DND-41 (cell line): Measurements from ENCODE around the gene TMOD2.
"Not testable (repeated sequence)": the region's sequence is repeated elsewhere in the genome, so short reads cannot be mapped to it uniquely, and the experiment has no call there.

Experiments
- EZH2 ChIP-seq: IDR thresholded peaks from 3 replicates; pipeline ENCODE4 v1.6.1; 2012; ENCODE audit warnings: borderline replicate concordance, low read depth, mild to moderate bottlenecking, moderate library complexity, low read length, inconsistent platforms; ENCODE audit not compliant: severe bottlenecking
- TF ChIP-seq, protein P1 (sequence below): IDR thresholded peaks from 2 replicates; pipeline ENCODE4 v1.5.1; 2012; ENCODE audit warnings: borderline replicate concordance, low read length, moderate library complexity, mild to moderate bottlenecking; ENCODE audit not compliant: poor library complexity, severe bottlenecking; ENCODE audit errors: extremely low read depth

DNA sequence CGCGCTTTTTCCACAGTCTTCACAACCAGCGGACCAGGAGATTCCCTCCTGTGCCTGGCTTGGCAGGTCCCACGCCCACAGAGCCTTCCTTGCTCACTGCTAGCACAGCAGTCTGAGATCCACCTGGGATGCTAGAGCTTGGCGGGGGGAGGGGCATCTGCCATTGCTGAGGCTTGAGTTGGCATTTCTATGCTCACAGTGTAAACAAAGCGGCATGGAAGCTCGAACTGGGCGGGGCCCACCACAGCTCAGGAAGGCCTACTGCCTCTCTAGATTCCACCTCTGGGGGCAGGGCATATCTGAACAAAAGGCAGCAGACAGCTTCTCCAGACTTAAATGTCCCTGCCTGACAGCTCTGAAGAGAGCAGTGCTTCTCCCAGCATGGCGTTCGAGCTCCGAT, 35.7 kb downstream of the TMOD2 start:
- TF ChIP-seq, protein P1, sequence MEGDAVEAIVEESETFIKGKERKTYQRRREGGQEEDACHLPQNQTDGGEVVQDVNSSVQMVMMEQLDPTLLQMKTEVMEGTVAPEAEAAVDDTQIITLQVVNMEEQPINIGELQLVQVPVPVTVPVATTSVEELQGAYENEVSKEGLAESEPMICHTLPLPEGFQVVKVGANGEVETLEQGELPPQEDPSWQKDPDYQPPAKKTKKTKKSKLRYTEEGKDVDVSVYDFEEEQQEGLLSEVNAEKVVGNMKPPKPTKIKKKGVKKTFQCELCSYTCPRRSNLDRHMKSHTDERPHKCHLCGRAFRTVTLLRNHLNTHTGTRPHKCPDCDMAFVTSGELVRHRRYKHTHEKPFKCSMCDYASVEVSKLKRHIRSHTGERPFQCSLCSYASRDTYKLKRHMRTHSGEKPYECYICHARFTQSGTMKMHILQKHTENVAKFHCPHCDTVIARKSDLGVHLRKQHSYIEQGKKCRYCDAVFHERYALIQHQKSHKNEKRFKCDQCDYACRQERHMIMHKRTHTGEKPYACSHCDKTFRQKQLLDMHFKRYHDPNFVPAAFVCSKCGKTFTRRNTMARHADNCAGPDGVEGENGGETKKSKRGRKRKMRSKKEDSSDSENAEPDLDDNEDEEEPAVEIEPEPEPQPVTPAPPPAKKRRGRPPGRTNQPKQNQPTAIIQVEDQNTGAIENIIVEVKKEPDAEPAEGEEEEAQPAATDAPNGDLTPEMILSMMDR, result not testable (repeated sequence)
- not testable (repeated sequence) for TF ChIP-seq EZH2
